Karpas-422 (cell line): ENCODE results near the gene PRDM8. TPM values are rescaled to one million over a fixed set of nuclear protein-coding genes. Genes with fewer than 3 reads are reported as not detected.

Experiments used
- DNase-seq: peaks from one replicate; pipeline ENCODE4 v3.0.0-alpha.2; 2015
- H2AFZ ChIP-seq: fragments of 200-600 bp; sonication (generic); 2 replicates; pipeline ENCODE4 v1.6.1; 2014; ENCODE audit warnings: antibody characterized with exemption, low read length, mixed read lengths
- H3K27ac ChIP-seq: fragments of 200-600 bp; sonication (generic); 2 replicates; pipeline ENCODE4 v1.5.1; 2014; ENCODE audit warnings: mild to moderate bottlenecking, low read length, moderate library complexity
- H3K27me3 ChIP-seq: fragments of 200-600 bp; sonication (generic); 2 replicates; pipeline ENCODE4 v1.6.1; 2014; ENCODE audit warnings: low read length, mixed read lengths
- H3K36me3 ChIP-seq: fragments of 200-600 bp; sonication (generic); 2 replicates; pipeline ENCODE4 v1.6.1; 2014; ENCODE audit warnings: low read length, mixed read lengths; ENCODE audit not compliant: insufficient read depth
- H3K4me1 ChIP-seq: fragments of 200-600 bp; sonication (generic); 2 replicates; pipeline ENCODE4 v1.6.1; 2014; ENCODE audit warnings: mild to moderate bottlenecking, low read length, mixed read lengths
- H3K4me2 ChIP-seq: fragments of 200-600 bp; sonication (generic); 2 replicates; pipeline ENCODE4 v1.6.1; 2014; ENCODE audit warnings: low read length, low read depth, mild to moderate bottlenecking; ENCODE audit not compliant: poor library complexity, severe bottlenecking
- H3K4me3 ChIP-seq: fragments of 200-600 bp; sonication (generic); 2 replicates; pipeline ENCODE4 v1.5.1; 2014; ENCODE audit warnings: mild to moderate bottlenecking, antibody characterized with exemption, low read length, mixed read lengths
- H3K79me2 ChIP-seq: fragments of 200-600 bp; sonication (generic); 2 replicates; pipeline ENCODE4 v1.6.1; 2014; ENCODE audit warnings: mild to moderate bottlenecking, low read length, mixed read lengths
- H3K9ac ChIP-seq: fragments of 200-600 bp; sonication (generic); 2 replicates; pipeline ENCODE4 v1.6.0; 2014; ENCODE audit warnings: low read length
- H3K9me2 ChIP-seq: fragments of 200-600 bp; sonication (generic), shearing (Covaris generic); replicated peaks from 2 replicates; pipeline ENCODE4 v1.6.0; 2014; ENCODE audit warnings: mild to moderate bottlenecking, low read length, moderate library complexity; ENCODE audit not compliant: insufficient read depth
- H3K9me3 ChIP-seq: fragments of 300-700, 200-600 bp; sonication (generic); 2 replicates; pipeline ENCODE4 v1.6.1; 2014; ENCODE audit warnings: low read length, mixed read lengths
- H4K20me1 ChIP-seq: fragments of 200-600 bp; sonication (generic); 2 replicates; pipeline ENCODE4 v1.6.1; 2014; ENCODE audit warnings: mild to moderate bottlenecking, antibody characterized with exemption, low read length, low read depth; ENCODE audit not compliant: insufficient read depth
- total RNA-seq: library from RNA; depleted of rRNA; stranded (reverse); fragments of >200 nt; shearing (Covaris generic); gene quantifications from 2 replicates; pipeline ENCODE4 v1.2.3, GENCODE V29; 2014; ENCODE audit warnings: low replicate concordance

PRDM8 gene
- total RNA-seq, 1 experiment from 2014 or later: not detected

- DNase-seq: no peak
- Histone ChIP-seq H3K27ac (no peak overlapping the region), H3K79me2 (no peaks in the 10 kb centered on the region), H3K4me3 (no peak overlapping the region), H3K9ac (no peak overlapping the region), H4K20me1 (no peaks in the 10 kb centered on the region), H3K27me3 (no peaks in the 10 kb centered on the region), H3K9me2 (no peaks in the 10 kb centered on the region), H2AFZ (no peak overlapping the region), H3K4me2 (no peak overlapping the region), H3K9me3 (no peaks in the 10 kb centered on the region), H3K4me1 (no peaks in the 10 kb centered on the region), H3K36me3 (no peaks in the 10 kb centered on the region)
Observed at GRCh38 chr4:80192937-80193336, 4.4 kb upstream of the PRDM8 start.

DNA sequence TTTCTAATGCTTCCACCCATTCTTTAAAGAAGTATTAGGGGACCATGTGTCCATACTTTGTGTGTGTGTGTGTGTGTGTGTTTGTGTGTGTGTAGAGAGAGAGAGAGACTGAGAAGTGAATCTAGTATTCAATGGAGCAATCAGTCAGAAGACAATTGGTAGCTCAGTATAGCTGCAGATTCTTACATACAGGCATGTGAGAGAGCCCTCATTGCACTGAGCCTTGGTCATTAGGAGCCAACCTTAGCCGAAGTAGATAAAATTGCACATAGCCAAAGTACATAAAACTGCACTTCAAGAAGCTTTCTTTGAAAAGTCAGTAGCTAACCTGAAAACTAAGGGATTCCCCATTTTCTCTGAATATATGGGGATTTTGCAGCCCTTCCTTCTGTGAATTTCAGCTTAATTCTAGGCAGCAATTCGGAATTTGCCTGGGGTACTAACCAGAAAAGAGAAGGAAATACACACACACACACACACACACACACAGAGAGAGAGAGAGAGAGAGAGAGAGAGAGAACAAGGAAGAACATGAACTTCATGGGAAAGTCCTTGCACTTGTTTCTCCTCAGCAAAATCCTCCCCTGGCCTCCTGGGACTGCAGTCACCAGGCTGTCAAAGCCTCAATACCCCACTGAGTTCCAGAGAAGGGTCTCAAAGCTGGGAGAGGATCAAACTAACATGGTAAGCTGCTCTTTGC lies 1.7 kb upstream of the PRDM8 start:
- H3K4me3 ChIP-seq: no peak overlapping the region

GRCh38 chr4:80196259-80196921 lies 913 bp upstream of the PRDM8 start:
- no peak for DNase-seq
- Histone ChIP-seq H2AFZ (no peak overlapping the region), H3K9ac (no peak overlapping the region), H4K20me1 (no peaks in the 10 kb centered on the region), H3K9me2 (no peaks in the 10 kb centered on the region), H3K4me1 (no peaks in the 10 kb centered on the region), H3K36me3 (no peaks in the 10 kb centered on the region), H3K27ac (no peak overlapping the region), H3K27me3 (no peaks in the 10 kb centered on the region), H3K9me3 (no peaks in the 10 kb centered on the region), H3K79me2 (no peaks in the 10 kb centered on the region), H3K4me2 (no peak overlapping the region), H3K4me3 (no peak overlapping the region)

More for the DNA sequence above, 1.7 kb upstream of the PRDM8 start:
- no peak for DNase-seq
- Histone ChIP-seq H3K27ac (no peak overlapping the region), H3K4me2 (no peak overlapping the region), H2AFZ (no peak overlapping the region), H4K20me1 (no peaks in the 10 kb centered on the region), H3K36me3 (no peaks in the 10 kb centered on the region), H3K9ac (no peak overlapping the region), H3K9me3 (no peaks in the 10 kb centered on the region), H3K9me2 (no peaks in the 10 kb centered on the region), H3K79me2 (no peaks in the 10 kb centered on the region), H3K4me1 (no peaks in the 10 kb centered on the region), H3K27me3 (no peaks in the 10 kb centered on the region)

GRCh38 chr4:80197601-80198440 lies 518 bp downstream of the PRDM8 start:
- H3K9me3 ChIP-seq: no peaks in the 10 kb centered on the region
- no peak overlapping the region for H3K27ac ChIP-seq
- no peak for DNase-seq
- no peaks in the 10 kb centered on the region for H3K27me3 ChIP-seq
- H3K4me3 ChIP-seq: no peak overlapping the region
- H3K4me1 ChIP-seq: no peaks in the 10 kb centered on the region
- no peak overlapping the region for H3K9ac ChIP-seq
- no peak overlapping the region for H3K4me2 ChIP-seq
- no peaks in the 10 kb centered on the region for H3K9me2 ChIP-seq
- no peaks in the 10 kb centered on the region for H3K79me2 ChIP-seq
- H2AFZ ChIP-seq: no peak overlapping the region
- no peaks in the 10 kb centered on the region for H4K20me1 ChIP-seq
- no peaks in the 10 kb centered on the region for H3K36me3 ChIP-seq

GRCh38 chr4:80198441-80198837 lies 1.1 kb downstream of the PRDM8 start:
- H3K79me2 ChIP-seq: no peaks in the 10 kb centered on the region
- no peak overlapping the region for H3K4me3 ChIP-seq
- no peak overlapping the region for H3K27ac ChIP-seq
- H3K9me2 ChIP-seq: no peaks in the 10 kb centered on the region
- no peak overlapping the region for H3K9ac ChIP-seq
- H3K4me2 ChIP-seq: no peak overlapping the region
- no peaks in the 10 kb centered on the region for H4K20me1 ChIP-seq
- H3K9me3 ChIP-seq: no peaks in the 10 kb centered on the region
- H3K27me3 ChIP-seq: no peaks in the 10 kb centered on the region
- no peaks in the 10 kb centered on the region for H3K4me1 ChIP-seq
- DNase-seq: no peak
- H3K36me3 ChIP-seq: no peaks in the 10 kb centered on the region
- H2AFZ ChIP-seq: no peak overlapping the region

GRCh38 chr4:80199004-80199560 lies 1.8 kb downstream of the PRDM8 start:
- Histone ChIP-seq H4K20me1 (no peaks in the 10 kb centered on the region), H3K36me3 (no peaks in the 10 kb centered on the region), H3K27ac (no peak overlapping the region), H3K27me3 (no peaks in the 10 kb centered on the region), H3K4me2 (no peak overlapping the region), H3K9me3 (no peaks in the 10 kb centered on the region), H3K9ac (no peak overlapping the region), H3K79me2 (no peaks in the 10 kb centered on the region), H3K4me1 (no peaks in the 10 kb centered on the region), H3K4me3 (no peak overlapping the region), H2AFZ (no peak overlapping the region), H3K9me2 (no peaks in the 10 kb centered on the region)
- no peak for DNase-seq

- no peak overlapping the region for H3K27ac ChIP-seq
- DNase-seq: no peak
- H3K9ac ChIP-seq: no peak overlapping the region
- no peak overlapping the region for H2AFZ ChIP-seq
- no peaks in the 10 kb centered on the region for H3K4me1 ChIP-seq
- H3K36me3 ChIP-seq: no peaks in the 10 kb centered on the region
- H4K20me1 ChIP-seq: no peaks in the 10 kb centered on the region
- no peaks in the 10 kb centered on the region for H3K79me2 ChIP-seq
- H3K9me2 ChIP-seq: no peaks in the 10 kb centered on the region
- no peak overlapping the region for H3K4me3 ChIP-seq
- H3K9me3 ChIP-seq: no peaks in the 10 kb centered on the region
- no peaks in the 10 kb centered on the region for H3K27me3 ChIP-seq
- no peak overlapping the region for H3K4me2 ChIP-seq
Observed at GRCh38 chr4:80199947-80200346, 2.6 kb downstream of the PRDM8 start.
